ENCODE results near the gene COL9A3. TPM values are rescaled to one million over a fixed set of nuclear protein-coding genes. Genes with fewer than 3 reads are reported as not detected.
A peak's percentile ranks its signal among the peaks of the same experiment; 100 is the strongest.

Gene COL9A3
- total and polyA plus RNA-seq, 2 of the 8 experiments (the other 6 are each of a cell fraction or from before 2014, with no cell fraction given) = 21.7 to 80.1 TPM

GRCh38 chr20:62885896-62886708 is 69.3 kb downstream of the COL9A3 start:
- Histone ChIP-seq H4K20me1 (replicated peaks in 1 of 2; ENCODE audit: control insufficient read depth in 1 of 2, insufficient read depth in 2 of 2, low read length in 2 of 2) (peaks cover 8 to 12% of the 10 kb centered on the region in 2 experiments), H2AFZ (ENCODE audit: low read length) (no peak overlapping the region), H3K36me3 (ENCODE audit: control insufficient read depth in 2 of 4, insufficient read depth in 4 of 4, low read length in 3 of 4) (peaks cover 27 to 43% (median 34%) of the 10 kb centered on the region in 4 experiments), H3K4me1 (replicated peaks in 1 of 4; ENCODE audit: control insufficient read depth in 3 of 4, insufficient read depth in 4 of 4, low read length in 3 of 4) (peaks cover 0 to 19% (median 9%) of the 10 kb centered on the region in 4 experiments; a peak in 5 of 7 replicates), H4K5ac (ENCODE audit: insufficient read length, low read depth, low read length) (no peak overlapping the region), H3K79me2 (ENCODE audit: control insufficient read depth in 1 of 2, insufficient read depth in 2 of 2, low read length in 2 of 2) (no peaks in the 10 kb centered on the region), H2BK15ac (ENCODE audit: low read length) (peak overlapping the region; percentile 53; the same call in 1 of the 2 replicates), H3K18ac (ENCODE audit: extremely low read depth, low read length) (no peak overlapping the region; the same call in 1 of the 2 replicates), H3K56ac (replicated peaks; ENCODE audit: insufficient read length, low read depth, low read length) (no peak overlapping the region), H2BK12ac (ENCODE audit: low read depth, low read length) (0 out of 2 replicates have a peak overlapping the region, but pooled peaks have one; percentile 33), H3K9ac (replicated peaks in 1 of 4; ENCODE audit: extremely low read depth in 1 of 4, low read depth in 3 of 4, low read length in 3 of 4) (no peak overlapping the region), H2BK5ac (ENCODE audit: low read depth, low read length) (no peak overlapping the region; the same call in 1 of the 2 replicates), H3K23me2 (ENCODE audit: low read depth, low read length) (no peaks in the 10 kb centered on the region), H3K9me3 (ENCODE audit: insufficient read depth in 2 of 2, low read depth in 1 of 2, low read length in 1 of 2) (peaks cover 0 to 3% of the 10 kb centered on the region in 2 experiments; a peak in 1 of 4 replicates), H2BK20ac (ENCODE audit: low read length) (no peak overlapping the region), H2BK120ac (replicated peaks; ENCODE audit: low read depth, low read length) (no peak overlapping the region), H3K4me2 (ENCODE audit: insufficient read depth in 1 of 2, low read depth in 2 of 2, low read length in 2 of 2) (no peak overlapping the region), H4K8ac (ENCODE audit: extremely low read depth, insufficient read depth, low read length) (no peak overlapping the region), H2AK5ac (ENCODE audit: low read depth, low read length) (no peak overlapping the region), H3K4me3 (ENCODE audit: extremely low read depth in 1 of 4, insufficient read depth in 2 of 4, low read depth in 3 of 4, low read length in 4 of 4) (no peak overlapping the region), H3K4ac (replicated peaks; ENCODE audit: insufficient read length, low read depth, low read length) (no peak overlapping the region), H3K23ac (ENCODE audit: insufficient read length) (no peak overlapping the region), H3K27me3 (replicated peaks in 1 of 4; ENCODE audit: control insufficient read depth in 3 of 4, extremely low read depth in 1 of 4, insufficient read depth in 3 of 4, low read length in 3 of 4) (no peaks in the 10 kb centered on the region), H3K14ac (ENCODE audit: insufficient read length) (no peak overlapping the region), H3K79me1 (ENCODE audit: low read depth, low read length) (peaks cover 3% of the 10 kb centered on the region; the same call in 1 of the 2 replicates), H4K91ac (replicated peaks; ENCODE audit: insufficient read length, low read length) (no peak overlapping the region), H3K27ac (ENCODE audit: low read depth, low read length) (peak overlapping the region; percentile 19; the same call in 1 of the 2 replicates)
- ChIA-PET POLR2A (ENCODE audit: partially characterized antibody) (interaction anchor here (0.7 to 8.5 kb wide), 8 partner anchors 8 to 99 kb away, joined by 3 to 88 read pairs (median 6); partner anchors contain the start of gene GID8), CTCF (ENCODE audit: partially characterized antibody) (interaction anchor here (1.0 to 6.4 kb wide), 4 partner anchors 9 to 21 kb away, joined by 3 to 56 read pairs (median 8); no protein-coding TSS in a partner anchor)
- TF ChIP-seq CTCF (IDR thresholded peaks at IDR 0.05; ENCODE audit: control extremely low read depth in 1 of 3, insufficient read depth in 1 of 3, low read depth in 1 of 3, low read length in 3 of 3) (no peak), POLR2A (IDR thresholded peaks at IDR 0.05; ENCODE audit: control extremely low read depth in 1 of 2, low read depth in 2 of 2, low read length in 2 of 2) (peak in 1 of 2 experiments; percentile 31; a peak in 1 of 3 replicates), SP1 (IDR thresholded peaks at IDR 0.05; ENCODE audit: low read depth, low read length) (no peak), TAF7 (optimal IDR thresholded peaks at IDR 0.05; ENCODE audit: borderline replicate concordance, low read depth, low read length) (no peak)
- FAIRE-seq = no peak
- 90% methylated on average over 23 of the region's 23 CpGs; no CpG with 5 or more reads in 1 of the 2 experiments for WGBS, 2 experiments (ENCODE audit: extremely low coverage in 1 of 2, insufficient coverage in 1 of 2, insufficient read length in 1 of 2, insufficient replicate concordance in 2 of 2, low coverage in 1 of 2, low lambda C conversion rate in 2 of 2, missing lambda C conversion rate in 1 of 2)
- no peak for DNase-seq (ENCODE audit: low read depth in 1 of 2, low spot score in 2 of 2)

Data from H1 (cell line).